Globus pallidus (tissue), 1 donor: ENCODE measurements around the gene KRT13.
"Not testable (repeated sequence)": the region's sequence is repeated elsewhere in the genome, so short reads cannot be mapped to it uniquely, and the experiment has no call there.

Experiments used
- DNase-seq: peaks from one replicate; pipeline ENCODE4 v3.0.0-alpha.2; 2015; ENCODE audit warnings: low spot score

KRT13 gene

GRCh38 chr17:41505007-41505808 is at the start of gene KRT13:
TSS of gene KRT13 (minus strand) at chr17:41505612. CDS start at chr17:41505550, 62 bp downstream.
- DNase-seq = no peak

- no peak for DNase-seq
These were observed 48.7 kb upstream of the KRT13 start for GRCh38 chr17:41553987-41554680.

GRCh38 chr17:41553176-41553575 is 47.8 kb upstream of the KRT13 start:
- DNase-seq = no peak

GRCh38 chr17:41552455-41552854 is 47.0 kb upstream of the KRT13 start:
- no peak for DNase-seq

- no peak for DNase-seq
These were observed 46.0 kb upstream of the KRT13 start for GRCh38 chr17:41551365-41551764.

GRCh38 chr17:41549596-41550039 is 44.2 kb upstream of the KRT13 start:
- DNase-seq = no peak

- DNase-seq = peak; percentile 54
These were observed 43.6 kb upstream of the KRT13 start for GRCh38 chr17:41548844-41549595.

GRCh38 chr17:41547921-41548843 is 42.8 kb upstream of the KRT13 start:
- DNase-seq = no peak

- no peak for DNase-seq
These were observed 42.0 kb upstream of the KRT13 start for GRCh38 chr17:41547378-41547841.

- no peak for DNase-seq
These were observed 41.4 kb upstream of the KRT13 start for GRCh38 chr17:41546819-41547218.

GRCh38 chr17:41545829-41546410 is 40.5 kb upstream of the KRT13 start:
- no peak for DNase-seq

GRCh38 chr17:41544935-41545334 is 39.5 kb upstream of the KRT13 start:
- DNase-seq = no peak

GRCh38 chr17:41544491-41544892 is 39.1 kb upstream of the KRT13 start:
- DNase-seq = no peak

GRCh38 chr17:41542786-41543185 is 37.4 kb upstream of the KRT13 start:
- not testable (repeated sequence) for DNase-seq

- DNase-seq = no peak
These were observed 36.9 kb upstream of the KRT13 start for GRCh38 chr17:41542357-41542756.

- no peak for DNase-seq
These were observed 35.7 kb upstream of the KRT13 start for GRCh38 chr17:41540921-41541625.

GRCh38 chr17:41539979-41540701 is 34.7 kb upstream of the KRT13 start:
- DNase-seq = no peak

- DNase-seq = no peak
These were observed 33.7 kb upstream of the KRT13 start for GRCh38 chr17:41539071-41539492.

GRCh38 chr17:41538565-41538991 is 33.2 kb upstream of the KRT13 start:
- DNase-seq = no peak

- no peak for DNase-seq
These were observed 32.6 kb upstream of the KRT13 start for GRCh38 chr17:41537990-41538389.
